Measurements from ENCODE around the gene CLCN4.

CLCN4 gene

GRCh38 chrX:10130354-10130753, 26.4 kb upstream of the CLCN4 start:
- DNase-seq (ENCODE audit: low read depth), result no peak

GRCh38 chrX:10133980-10134676, 22.6 kb upstream of the CLCN4 start:
- no peak for DNase-seq (ENCODE audit: low read depth)

- DNase-seq (ENCODE audit: low read depth), result no peak
Observed at GRCh38 chrX:10134921-10135320, 21.9 kb upstream of the CLCN4 start.

GRCh38 chrX:10135561-10136399, 21.0 kb upstream of the CLCN4 start:
- no peak for DNase-seq (ENCODE audit: low read depth)

GRCh38 chrX:10138726-10139125, 18.0 kb upstream of the CLCN4 start:
- DNase-seq (ENCODE audit: low read depth), result no peak

GRCh38 chrX:10140264-10140663, 16.5 kb upstream of the CLCN4 start:
- no peak for DNase-seq (ENCODE audit: low read depth)

GRCh38 chrX:10142041-10142599, 14.7 kb upstream of the CLCN4 start:
- no peak for DNase-seq (ENCODE audit: low read depth)

GRCh38 chrX:10143071-10143983, 13.4 kb upstream of the CLCN4 start:
- DNase-seq (ENCODE audit: low read depth), result no peak

- no peak for DNase-seq (ENCODE audit: low read depth)
Observed at GRCh38 chrX:10146346-10146745, 10.4 kb upstream of the CLCN4 start.

- DNase-seq (ENCODE audit: low read depth), result no peak
Observed at GRCh38 chrX:10152086-10152485, 4.7 kb upstream of the CLCN4 start.

- no peak for DNase-seq (ENCODE audit: low read depth)
Observed at GRCh38 chrX:10155137-10155536, 1.6 kb upstream of the CLCN4 start.

- no peak for DNase-seq (ENCODE audit: low read depth)
Observed at GRCh38 chrX:10157032-10157341, 212 bp downstream of the CLCN4 start.

- DNase-seq (ENCODE audit: low read depth), result no peak
Observed at GRCh38 chrX:10157543-10157942, 768 bp downstream of the CLCN4 start.

GRCh38 chrX:10158279-10159144, 1.7 kb downstream of the CLCN4 start:
- no peak for DNase-seq (ENCODE audit: low read depth)

GRCh38 chrX:10159145-10159468, 2.3 kb downstream of the CLCN4 start:
- DNase-seq (ENCODE audit: low read depth), result no peak

- DNase-seq (ENCODE audit: low read depth), result no peak
Observed at GRCh38 chrX:10160211-10160610, 3.4 kb downstream of the CLCN4 start.

- no peak for DNase-seq (ENCODE audit: low read depth)
Observed at GRCh38 chrX:10163031-10163430, 6.3 kb downstream of the CLCN4 start.

GRCh38 chrX:10164879-10165278, 8.1 kb downstream of the CLCN4 start:
- no peak for DNase-seq (ENCODE audit: low read depth)

GRCh38 chrX:10165580-10166247, 8.9 kb downstream of the CLCN4 start:
- DNase-seq (ENCODE audit: low read depth), result no peak

- no peak for DNase-seq (ENCODE audit: low read depth)
Observed at GRCh38 chrX:10166248-10166716, 9.5 kb downstream of the CLCN4 start.

GRCh38 chrX:10166731-10167151, 10.0 kb downstream of the CLCN4 start:
- no peak for DNase-seq (ENCODE audit: low read depth)
